ENCODE results near the gene GJA3.

GJA3 gene

DNA sequence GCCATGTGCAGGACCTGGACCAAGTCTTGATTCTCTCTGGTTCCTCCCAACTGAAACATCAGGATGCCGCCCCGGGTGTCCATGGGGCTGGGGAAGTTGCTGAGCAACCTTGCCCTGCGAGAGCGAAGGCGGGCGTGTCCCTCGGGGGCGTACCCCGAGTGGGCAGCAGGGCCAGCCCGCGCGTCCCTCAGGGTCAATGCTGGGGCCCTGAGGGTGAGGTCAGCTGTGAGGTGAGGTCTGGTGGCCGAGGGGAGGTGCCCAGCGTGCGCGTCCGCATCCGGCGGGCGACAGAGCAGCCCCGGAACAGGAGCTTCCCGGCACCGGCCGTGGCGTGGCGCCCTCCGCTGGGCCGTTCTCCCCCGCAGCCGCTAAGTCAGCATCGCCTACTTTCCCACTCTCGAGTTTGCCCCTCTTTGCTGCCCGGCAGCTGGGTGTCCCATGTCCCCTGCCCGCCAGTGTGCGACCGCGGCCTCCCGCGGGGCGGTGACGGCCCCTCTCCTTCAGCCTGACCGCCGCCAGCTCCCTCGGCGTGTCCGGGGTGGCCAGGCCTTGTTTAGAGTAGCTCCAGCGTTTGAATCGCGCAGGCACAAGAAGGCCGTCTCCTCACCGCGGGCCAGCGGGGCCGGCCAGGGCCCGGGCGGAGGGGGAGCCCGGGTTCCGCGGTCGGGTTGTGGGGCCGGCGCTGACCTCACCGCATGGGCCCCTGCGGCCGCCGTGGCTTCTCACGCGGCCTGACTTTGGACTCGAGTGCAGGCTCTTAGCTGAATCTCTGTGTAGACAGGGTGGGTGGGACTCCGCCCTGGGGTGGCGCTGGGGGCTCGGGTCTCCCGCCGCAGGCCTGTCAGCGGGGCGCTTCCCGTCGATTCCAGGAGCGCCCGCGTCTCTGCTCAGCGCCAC, 33.0 kb downstream of the GJA3 start:
- peak; percentile 47 for DNase-seq

DNA sequence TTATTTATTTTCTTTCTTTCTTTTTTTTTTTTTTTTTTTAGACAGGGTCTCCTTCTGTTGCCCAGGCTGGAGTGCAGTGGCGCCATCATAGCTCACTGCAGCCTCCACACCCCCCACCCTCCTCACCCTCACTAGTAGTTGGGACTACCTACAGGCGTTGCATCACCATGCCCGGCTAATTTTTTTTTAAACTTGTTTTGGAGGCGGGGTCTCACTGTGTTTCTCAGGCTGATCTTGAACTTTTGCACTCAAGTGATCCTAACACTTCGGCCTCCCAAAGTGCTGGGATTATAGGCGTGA, 33.6 kb downstream of the GJA3 start:
- peak; percentile 19 for DNase-seq

DNA sequence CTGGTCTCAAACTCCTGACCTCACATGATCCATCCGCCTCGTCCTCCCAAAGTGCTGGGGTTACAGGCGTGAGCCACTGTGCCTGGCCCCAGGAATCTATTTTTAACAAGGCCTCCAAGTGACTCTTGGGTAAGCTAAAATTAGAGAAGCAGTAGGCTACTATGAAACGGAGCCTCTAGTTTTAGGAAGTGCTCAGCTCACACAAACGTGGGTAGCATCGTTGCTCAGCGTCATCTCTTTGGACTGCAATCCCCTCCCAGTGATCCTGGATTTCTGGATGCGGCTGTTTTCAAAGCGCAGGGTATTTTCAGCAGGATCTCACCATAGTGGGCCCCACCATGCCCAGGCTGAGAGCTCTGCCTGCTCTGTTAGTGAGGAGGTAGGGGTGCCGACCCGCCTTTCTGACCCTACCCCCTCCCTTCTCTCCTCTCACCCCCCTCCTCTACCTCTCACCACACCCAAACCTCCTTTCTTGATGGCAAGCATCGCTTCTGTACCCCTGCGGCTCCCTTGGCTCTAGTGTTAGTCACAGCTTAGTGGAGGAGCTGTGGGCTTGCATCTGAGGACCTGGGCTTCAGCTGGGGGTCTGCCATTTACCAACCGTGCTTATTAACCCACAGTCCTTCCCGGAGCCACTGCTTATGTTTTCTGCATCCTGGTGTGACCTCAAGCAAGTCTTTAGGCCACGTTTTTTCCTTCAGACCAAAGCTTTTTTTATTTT, 34.2 kb downstream of the GJA3 start:
- no peak for DNase-seq

DNA sequence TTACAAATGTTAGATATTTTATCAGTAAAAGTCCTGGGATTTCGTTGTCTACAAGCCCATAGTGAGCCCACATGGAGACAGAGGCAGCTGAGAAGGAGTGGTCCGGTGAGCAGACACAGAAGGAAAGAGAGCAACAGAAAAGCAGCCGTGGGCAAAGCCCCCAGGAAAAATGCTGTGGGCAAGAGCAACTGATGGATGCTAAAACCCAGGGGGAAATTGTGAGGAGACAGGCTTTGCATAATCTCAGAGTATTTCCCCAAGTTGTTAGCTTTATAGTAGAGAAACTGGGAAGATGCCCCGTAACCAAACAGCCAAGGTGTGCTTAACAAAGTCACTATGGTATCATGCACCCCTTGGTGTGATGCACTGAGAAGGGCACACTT, 35.1 kb downstream of the GJA3 start:
- DNase-seq = no peak

DNA sequence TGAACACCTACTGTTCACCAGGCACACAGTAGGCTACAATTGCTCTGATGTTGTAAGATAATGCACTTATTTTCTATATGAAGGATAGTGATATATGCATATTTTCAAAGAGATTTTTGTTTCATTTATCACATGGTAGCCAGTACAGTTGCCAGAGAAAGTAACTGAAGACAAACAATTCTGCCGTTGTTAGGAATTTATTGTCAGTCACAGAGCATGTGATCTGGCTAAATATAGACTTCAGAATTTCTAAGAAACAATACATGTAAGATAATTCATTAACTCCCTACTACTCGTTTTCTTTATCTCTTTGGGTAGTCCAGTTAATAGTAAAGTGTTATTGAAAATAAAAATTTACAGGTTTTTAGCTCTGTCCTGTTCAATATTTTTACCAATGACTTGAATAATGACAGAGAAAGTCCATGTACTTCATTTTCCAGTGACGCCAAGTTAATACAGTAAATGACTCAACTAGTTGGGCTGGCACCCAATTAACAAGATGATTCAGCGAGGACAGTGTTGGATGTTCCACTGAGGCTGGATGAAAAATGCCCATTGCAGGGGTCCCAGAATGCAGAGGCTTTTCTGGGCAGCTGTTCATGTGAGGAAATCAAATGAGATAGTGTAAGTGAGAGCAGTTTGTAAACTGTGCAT, 35.6 kb downstream of the GJA3 start:
- DNase-seq = peak; percentile 65

DNA sequence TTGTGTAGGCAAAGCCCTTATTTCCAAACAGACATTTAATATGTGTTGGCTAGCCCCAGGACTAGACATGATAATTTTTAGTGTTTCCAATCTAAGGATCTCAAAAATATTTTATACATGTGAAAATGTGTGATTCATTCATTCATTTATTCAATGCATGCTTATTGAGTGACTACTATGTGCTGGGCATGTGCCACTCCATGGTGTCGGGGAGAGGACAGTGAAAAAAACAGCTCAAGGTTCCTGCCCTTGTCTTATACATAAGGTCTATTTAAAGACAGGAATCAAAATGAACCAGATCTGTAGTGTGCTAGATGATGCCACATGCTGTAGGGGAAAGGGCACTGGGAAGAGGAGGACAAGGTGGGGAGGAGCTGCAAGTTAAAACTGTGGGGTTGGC, 36.5 kb downstream of the GJA3 start:
- DNase-seq = peak; percentile 44

DNA sequence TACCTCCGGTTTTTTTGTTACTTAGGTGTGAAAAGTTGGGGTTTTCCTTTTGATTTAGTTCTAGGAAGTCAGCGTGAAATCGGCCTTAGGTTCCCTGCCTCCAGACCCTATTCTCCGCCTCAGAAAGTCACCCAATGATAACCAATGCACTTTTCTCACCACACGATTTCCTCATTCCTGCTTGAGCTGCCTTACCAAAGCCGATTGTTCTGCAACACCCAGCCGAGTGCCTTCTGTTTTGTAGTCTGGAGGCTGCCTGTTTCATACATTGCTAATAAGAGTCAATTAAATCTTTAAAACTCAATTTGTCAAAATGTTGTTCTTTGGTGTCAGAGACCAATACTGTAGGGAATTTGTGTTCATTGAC, 39.7 kb downstream of the GJA3 start:
- no peak for DNase-seq

DNA sequence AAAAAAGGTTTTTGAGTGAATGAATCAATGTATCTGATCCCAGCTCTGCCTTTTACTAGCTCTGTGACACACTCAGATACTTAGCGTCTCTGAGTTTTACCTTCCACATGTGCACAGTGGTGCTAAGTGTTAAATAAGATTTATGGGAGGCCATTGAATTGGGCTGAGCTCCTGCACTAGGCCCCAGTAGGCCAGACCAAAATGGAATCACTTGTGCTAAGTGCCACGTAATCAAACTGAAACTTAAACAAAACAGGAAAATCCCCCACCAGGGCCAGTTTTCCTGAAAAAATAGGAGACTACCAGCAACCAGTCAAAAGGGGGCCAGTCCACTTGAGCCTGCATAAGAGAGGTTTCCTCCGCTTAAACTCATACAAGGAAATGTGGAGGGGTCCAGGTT, 40.9 kb downstream of the GJA3 start:
- DNase-seq = no peak

DNA sequence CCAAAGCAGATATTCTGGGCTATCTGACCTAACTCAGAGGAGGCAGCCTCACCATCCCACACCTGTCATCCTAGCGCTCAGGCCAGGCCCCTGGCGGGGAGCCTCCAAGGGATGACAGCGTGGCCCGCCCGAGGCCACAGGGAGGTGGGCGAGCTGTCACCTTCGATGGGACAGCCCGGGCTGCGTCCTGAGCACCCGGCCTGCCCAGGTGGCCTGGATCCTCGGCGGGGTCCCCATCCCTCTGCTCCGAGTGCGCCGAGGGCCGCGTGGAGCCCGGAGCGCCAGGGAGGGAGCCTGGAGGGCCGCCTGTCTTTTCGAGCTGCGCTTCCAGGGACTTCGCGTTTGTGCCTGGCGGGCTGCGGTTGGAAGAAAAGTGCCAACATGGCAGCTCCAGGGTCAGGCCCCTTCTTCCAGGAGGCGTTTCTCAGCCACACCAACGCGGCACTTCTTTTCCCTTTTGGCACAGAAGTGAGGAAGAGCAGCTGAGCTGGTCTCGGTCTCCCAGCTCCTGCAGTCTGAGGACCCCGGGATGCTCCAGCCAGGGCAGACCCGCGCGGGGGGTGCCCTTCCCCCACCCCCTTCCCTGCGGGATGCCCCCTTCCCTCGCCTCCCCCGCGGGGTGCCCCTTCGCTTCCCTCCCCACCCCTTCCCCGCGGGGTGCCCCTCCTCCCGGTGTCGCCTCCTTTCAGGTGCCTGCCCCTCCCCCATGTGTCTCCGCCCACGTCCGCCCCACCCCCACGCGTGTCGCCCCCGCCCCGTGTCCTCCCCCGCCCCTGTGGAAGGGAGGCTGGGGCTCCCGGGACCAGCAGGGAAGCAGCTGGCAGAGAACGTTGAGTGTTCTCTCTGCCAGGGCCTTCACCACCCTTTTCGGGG, 42.3 kb downstream of the GJA3 start:
- peak; percentile 57 for DNase-seq

DNA sequence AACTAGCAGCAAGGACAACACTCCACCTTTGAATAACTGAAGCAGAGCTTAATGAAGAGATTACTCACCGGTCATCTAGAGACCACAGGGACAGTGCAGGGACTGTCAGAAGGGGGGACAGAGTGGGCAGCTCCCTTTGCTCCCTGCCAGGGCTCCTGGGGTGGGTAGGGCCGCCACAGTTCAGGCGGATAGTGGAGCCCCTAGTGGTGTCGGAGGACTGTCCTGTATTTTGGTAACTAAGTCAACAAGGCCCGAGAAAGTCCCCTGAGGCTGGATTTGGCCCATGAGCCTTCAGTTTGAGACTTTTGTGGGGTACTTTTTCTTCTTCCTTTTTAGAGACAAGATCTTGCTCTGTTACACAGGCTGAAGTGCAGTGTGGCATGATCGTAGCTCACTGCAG, 44.6 kb downstream of the GJA3 start:
- no peak for DNase-seq

DNA sequence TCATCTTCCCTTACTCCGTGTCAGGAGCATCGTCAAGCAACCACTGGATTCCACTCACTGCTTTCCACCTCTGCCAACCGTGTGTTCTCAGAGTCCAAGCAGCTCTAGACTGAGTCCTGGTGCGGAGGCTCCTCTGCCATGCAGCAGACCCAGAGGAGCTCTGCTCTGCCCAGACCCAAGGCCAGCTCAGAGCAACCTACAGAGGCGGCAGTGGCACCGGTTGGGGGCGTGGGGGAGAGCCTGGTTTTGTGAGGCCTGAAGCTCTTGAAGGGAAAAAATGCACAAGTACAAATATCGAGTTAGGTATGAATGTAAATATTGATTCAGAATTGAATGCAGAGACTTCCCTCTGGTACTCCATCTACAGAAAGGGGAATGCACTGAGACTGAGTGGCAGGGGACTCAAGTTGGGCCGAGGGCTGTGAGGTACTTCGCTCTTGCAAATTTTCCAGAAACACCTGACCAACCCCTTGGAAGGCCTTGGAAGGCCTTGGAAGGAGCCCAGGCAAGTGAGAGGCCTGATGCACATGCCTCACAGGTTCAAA, 46.7 kb downstream of the GJA3 start:
- no peak for DNase-seq

DNA sequence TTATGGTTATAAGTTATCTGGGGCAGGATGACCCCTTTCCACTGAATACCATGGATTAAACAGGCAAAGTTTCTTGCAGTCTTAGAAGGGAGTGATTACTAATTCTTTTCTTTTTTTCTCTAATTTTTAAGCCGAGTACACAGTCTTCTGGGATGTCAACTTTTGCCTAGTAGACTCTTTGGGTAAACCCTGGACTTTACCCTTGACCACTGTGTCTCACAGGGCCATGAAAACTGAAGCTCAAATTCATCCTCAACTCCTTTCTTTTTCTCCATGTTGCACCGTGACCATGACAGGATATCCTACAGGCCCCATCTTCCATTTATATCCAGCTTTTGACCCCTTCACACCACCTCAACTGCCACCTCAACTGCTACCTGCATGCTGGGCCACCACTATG, 51.8 kb downstream of the GJA3 start:
- DNase-seq = no peak

DNA sequence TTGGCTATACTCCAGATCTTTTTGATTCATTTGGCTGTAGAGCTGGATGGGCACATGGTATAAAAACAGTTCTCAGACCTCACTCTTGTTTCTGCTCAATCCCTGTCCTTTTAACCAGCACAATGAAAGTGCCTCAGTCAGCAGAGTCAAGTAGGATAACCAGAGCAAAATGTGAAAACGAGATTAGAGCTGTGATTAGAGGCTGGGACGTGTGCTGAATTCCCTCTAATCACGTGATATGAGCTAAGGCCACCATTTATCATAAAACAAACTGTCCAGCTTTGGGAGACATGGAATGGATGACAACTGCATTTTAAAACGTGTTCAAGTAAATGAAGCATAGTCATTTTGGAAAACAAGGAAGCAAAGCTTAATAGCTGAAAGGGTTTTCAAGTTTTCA, 54.1 kb downstream of the GJA3 start:
- DNase-seq = no peak

DNA sequence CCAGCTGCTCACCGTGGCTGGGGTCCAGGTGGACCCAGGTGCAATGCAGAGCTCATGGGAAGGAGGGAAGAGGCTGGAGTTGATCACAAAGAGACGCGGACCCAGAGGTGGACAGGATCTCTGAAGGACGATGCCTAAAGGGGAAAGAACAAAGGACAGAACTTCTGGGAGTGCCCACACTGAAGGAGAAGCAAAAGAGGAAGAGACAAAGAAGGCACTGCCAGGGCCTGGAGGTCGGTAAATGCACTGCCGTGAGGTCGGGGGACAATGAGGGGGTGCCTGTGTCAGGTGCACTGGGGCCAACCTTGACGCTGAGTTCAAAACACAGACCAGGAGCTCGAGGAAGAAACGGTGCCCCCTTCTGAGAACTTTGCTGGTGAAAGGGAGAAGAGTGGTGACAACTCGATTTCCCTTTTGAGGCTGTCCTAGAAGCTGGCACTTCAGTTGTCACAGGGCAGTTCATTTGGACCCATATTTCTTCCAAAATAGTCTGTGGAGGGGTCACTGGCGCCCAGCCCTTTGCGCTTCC, 55.6 kb downstream of the GJA3 start:
- DNase-seq = no peak

DNA sequence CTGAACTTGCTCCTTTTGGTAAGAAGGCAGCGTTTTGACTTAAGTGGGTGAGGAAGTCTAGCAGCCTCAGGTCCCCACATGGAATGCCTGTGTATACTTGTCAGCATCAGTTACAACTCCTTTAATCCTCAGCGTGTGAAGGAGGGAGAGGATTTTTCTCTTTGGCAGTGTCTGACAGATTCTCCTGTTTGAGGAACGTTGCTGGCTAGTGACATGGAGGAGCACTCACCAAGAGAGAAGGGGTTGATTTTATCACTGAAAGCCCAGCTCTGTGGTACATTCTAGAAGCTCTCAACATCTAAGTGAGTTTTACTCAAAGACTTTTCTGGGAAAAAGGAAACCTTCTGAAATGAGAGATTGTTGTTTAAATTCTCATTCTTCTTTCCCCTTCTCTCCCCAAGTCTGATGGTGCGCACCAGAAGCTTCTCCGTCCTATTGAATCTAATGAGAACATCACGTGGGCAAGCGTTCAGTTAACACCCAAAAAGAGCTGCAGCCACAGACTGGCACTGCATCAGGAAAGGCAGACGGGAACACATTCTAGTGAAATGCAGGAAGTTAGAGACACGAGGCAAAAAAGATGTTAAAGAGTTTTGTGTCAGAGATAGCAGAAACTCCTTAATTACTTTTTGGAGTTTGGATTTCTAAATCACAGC, 58.2 kb downstream of the GJA3 start:
- DNase-seq = no peak

DNA sequence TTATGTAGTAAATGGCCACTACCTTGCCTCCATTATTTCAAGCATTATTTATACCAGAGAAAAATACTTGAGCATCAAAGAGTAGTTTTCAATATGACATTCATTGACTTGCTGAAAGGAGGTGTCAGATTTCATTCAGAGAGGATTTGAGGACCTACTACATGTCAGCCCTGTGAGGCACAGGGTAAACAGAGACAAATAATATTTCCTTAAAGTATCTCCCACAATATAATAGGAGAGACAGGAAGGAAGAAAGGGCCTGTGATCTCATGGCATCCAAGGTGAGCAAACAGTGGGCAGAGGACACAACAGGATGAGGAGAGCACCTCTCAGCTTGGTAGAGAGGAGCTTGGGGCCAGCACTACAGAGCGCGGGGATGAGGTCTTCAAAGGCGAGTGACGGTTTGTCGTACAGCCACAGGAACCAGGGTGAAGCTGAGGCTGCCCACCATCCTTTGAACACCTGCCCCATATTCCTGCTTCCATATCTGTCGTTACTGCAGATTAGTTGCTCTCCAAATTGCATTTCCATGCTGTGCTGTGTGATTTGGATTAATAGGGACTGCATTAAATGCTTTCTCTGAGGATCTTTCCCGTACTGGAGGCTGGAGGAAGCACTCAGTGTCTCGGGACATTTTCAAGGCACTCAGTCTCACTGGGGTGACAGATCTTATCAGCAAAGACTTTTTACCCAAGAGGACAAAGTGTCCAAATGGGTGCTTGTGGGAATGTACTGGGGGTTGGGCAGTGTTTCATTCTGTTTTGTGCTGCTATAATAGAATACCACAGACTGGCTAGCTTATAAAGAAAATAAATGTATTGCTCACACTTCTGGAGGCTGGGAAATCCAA, 59.2 kb downstream of the GJA3 start:
- DNase-seq = no peak

DNA sequence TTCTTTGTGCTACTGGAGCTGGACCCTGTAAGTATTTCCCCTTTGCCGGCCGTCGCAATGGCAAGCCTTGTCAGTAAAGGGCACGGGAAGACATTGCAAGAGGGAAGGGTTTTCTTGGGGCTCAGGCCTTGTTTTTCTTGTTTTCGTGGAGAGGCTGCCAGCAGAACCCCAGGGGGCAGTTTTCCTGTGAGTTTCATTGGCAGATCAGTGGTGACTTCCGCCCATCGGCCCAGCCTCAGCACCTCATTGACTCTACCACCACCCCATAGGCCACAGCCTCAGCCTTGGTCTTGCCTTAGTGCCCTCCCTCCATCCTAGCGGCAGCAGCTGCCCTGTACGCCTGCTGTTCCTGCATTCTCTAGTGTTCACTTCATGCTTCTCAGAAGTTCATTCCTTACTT, 61.5 kb downstream of the GJA3 start:
- no peak for DNase-seq

DNA sequence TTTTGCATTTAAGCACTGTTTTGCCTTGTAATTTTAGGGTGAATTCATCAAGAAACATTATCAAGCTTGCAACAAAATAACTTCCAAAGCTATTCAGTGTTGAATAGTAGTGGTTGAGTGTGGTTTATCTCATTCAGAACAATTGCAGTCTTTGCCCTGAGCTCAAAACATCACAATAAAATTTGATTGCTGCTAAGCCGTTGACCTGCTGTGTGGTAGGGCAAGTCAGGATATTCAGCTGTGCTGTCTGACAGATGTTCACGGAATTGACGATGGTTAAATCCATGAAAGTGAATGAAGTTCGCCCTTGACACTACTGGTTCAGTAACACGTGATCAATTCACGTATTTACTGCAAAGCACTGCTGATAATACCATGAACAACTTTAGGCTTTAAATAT, 66.9 kb downstream of the GJA3 start:
- DNase-seq = no peak

DNA sequence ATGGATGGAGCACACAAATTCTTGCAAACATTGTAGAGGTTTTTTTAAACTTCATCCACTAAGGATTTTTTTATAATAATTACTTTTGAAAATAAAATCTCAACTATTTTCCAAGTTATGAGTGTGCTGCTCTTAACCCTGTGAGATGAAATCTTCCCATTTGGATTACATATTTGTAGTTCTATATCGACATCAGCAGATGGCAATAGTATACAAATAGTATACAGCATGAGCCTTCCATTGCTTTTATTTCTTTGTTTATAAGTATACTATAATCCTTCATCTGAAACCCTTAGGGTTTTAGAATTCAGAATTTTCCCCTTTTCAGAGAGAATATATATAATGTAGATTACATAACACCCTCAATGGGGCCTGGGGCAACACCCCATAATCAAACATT, 70.5 kb downstream of the GJA3 start:
- no peak for DNase-seq

All from fibroblast of skin of scalp (primary cell).